Muscle layer of colon (tissue), 2 donors: ENCODE results near the gene PPME1.
"Not testable (repeated sequence)": the region's sequence is repeated elsewhere in the genome, so short reads cannot be mapped to it uniquely, and the experiment has no call there.

Source experiments
- H3K27ac ChIP-seq: one replicate; pipeline ENCODE4 v1.7.0; 2013; ENCODE audit warnings: low read depth, mild to moderate bottlenecking, low read length, moderate library complexity
- H3K27me3 ChIP-seq, 2 donors: one replicate each; pipeline ENCODE4 v1.7.0; 2013; ENCODE audit warnings: low read length in 2 of 2, mild to moderate bottlenecking in 2 of 2; ENCODE audit not compliant: insufficient read depth in 2 of 2, control insufficient read depth in 1 of 2
- H3K36me3 ChIP-seq: one replicate; pipeline ENCODE4 v1.7.0; 2013; ENCODE audit warnings: mild to moderate bottlenecking, low read length; ENCODE audit not compliant: insufficient read depth
- H3K4me1 ChIP-seq: one replicate; pipeline ENCODE4 v1.7.0; 2013; ENCODE audit warnings: mild to moderate bottlenecking, low read length; ENCODE audit not compliant: insufficient read depth
- H3K4me3 ChIP-seq, 2 donors: one replicate each; pipeline ENCODE4 v1.7.0; 2013; ENCODE audit warnings: low read length in 2 of 2, low read depth in 1 of 2, mild to moderate bottlenecking in 1 of 2, moderate library complexity in 1 of 2
- H3K9ac ChIP-seq: one replicate; pipeline ENCODE4 v1.7.0; 2013; ENCODE audit warnings: low read length
- H3K9me3 ChIP-seq: one replicate; pipeline ENCODE4 v1.7.0; 2013; ENCODE audit warnings: mild to moderate bottlenecking, low read length
- donor health status: abdominal sarcoma.
- donor health status: Adenocarcinoma of cecum.

Gene PPME1, protein sequence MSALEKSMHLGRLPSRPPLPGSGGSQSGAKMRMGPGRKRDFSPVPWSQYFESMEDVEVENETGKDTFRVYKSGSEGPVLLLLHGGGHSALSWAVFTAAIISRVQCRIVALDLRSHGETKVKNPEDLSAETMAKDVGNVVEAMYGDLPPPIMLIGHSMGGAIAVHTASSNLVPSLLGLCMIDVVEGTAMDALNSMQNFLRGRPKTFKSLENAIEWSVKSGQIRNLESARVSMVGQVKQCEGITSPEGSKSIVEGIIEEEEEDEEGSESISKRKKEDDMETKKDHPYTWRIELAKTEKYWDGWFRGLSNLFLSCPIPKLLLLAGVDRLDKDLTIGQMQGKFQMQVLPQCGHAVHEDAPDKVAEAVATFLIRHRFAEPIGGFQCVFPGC

DNA sequence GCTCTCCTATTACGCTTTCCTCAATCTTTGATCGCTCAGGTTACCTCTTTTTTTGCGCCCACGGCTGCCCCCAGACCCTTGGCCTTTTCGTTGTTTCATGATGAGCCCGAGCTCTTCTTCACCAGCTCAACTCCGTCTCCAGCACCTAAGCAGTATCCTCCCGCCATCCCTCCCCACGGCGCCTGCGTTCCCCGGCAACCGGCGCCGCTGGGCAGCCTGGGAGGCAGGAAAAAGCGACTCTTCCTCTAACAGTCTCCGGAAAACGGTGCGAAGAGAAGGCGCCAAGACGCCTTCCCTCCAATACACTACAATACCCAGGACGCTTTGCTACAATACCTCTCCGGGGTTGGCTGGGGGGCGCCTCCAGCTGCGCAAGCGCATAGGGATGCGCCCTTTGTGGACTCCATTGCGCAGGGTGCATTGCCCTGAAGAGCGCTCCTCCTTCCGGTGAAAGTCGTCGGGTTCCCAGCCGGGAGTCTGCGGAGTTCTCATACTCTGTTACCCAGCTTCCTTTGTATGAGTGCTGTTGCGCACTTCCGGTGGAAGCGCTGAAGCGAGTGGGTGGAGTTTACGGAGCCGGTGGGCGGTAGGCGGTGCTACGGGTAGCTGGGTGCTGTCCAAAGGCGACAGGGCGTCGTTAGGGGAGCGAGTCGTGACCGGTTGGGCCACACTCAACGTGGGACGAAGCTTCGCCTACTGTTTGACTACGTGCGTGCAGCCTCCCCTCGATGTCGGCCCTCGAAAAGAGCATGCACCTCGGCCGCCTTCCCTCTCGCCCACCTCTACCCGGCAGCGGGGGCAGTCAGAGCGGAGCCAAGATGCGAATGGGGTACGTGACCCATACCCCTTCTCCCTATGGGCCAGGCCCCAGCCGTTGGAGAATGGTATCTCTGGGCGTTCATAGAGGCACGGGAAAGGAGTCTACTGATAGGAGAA, at the start of gene PPME1, which contains the start of gene C2CD3:
Gene PPME1 (plus strand): TSS at position 596 of the 936 bp plus-strand sequence. CDS start 133 bp downstream, at position 729.
Gene C2CD3 (minus strand): TSS at position 309 of the 936 bp plus-strand sequence. CDS start 210 bp downstream, at position 99.
- Histone ChIP-seq H3K9ac (peak within 1 kb of the TSS; percentile 91), H3K4me1 (peaks cover 32% of the 10 kb centered on the region), H3K27ac (peak within 1 kb of the TSS; percentile 94), H3K9me3 (no peaks in the 10 kb centered on the region), H3K27me3 (no peaks in the 10 kb centered on the region), H3K36me3 (no peaks in the 10 kb centered on the region), H3K4me3 (peak within 1 kb of the TSS; percentile 71 to 87)

DNA sequence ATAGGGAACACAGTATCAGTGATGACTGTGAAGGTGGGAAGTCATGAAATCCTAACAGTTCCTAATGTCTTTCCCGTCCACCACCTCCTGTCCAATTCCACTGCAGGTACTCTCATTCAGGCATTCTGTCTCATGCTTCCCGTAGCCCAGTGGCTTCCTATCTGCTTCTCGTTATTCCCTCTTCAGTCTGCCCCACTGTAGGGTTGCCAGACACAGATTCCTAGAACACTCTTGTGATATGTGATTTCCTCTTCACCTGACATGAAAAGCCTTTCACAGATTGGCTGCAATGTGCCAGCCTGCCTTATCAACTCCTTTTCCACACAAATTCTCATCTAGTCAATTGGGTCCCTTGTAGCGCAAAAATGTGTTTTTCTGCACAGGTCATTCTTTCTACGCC, 49.3 kb upstream of the PPME1 start:
- H3K27me3 ChIP-seq, result no peaks in the 10 kb centered on the region
- H3K36me3 ChIP-seq, result peaks cover 5% of the 10 kb centered on the region
- H3K9me3 ChIP-seq, result no peaks in the 10 kb centered on the region
- H3K27ac ChIP-seq, result no peak overlapping the region
- no peak overlapping the region for H3K9ac ChIP-seq
- H3K4me3 ChIP-seq, result no peak overlapping the region
- H3K4me1 ChIP-seq, result no peaks in the 10 kb centered on the region

- Histone ChIP-seq H3K9ac (no peak overlapping the region), H3K4me3 (no peak overlapping the region), H3K36me3 (peaks cover 4% of the 10 kb centered on the region), H3K9me3 (no peaks in the 10 kb centered on the region), H3K4me1 (no peaks in the 10 kb centered on the region), H3K27me3 (no peaks in the 10 kb centered on the region), H3K27ac (no peak overlapping the region)
These were observed 48.1 kb upstream of the PPME1 start for GRCh38 chr11:74123008-74123448.

GRCh38 chr11:74129121-74129520, 42.0 kb upstream of the PPME1 start:
- H3K27me3 ChIP-seq, H3K27ac ChIP-seq, H3K36me3 ChIP-seq, H3K4me3 ChIP-seq, H3K9me3 ChIP-seq, H3K4me1 ChIP-seq, H3K9ac ChIP-seq: not testable (repeated sequence)

GRCh38 chr11:74132833-74133232, 38.3 kb upstream of the PPME1 start:
- Histone ChIP-seq H3K27ac (no peak overlapping the region), H3K36me3 (peaks cover 5% of the 10 kb centered on the region), H3K27me3 (no peaks in the 10 kb centered on the region), H3K9ac (no peak overlapping the region), H3K9me3 (no peaks in the 10 kb centered on the region), H3K4me1 (no peaks in the 10 kb centered on the region), H3K4me3 (no peak overlapping the region)

DNA sequence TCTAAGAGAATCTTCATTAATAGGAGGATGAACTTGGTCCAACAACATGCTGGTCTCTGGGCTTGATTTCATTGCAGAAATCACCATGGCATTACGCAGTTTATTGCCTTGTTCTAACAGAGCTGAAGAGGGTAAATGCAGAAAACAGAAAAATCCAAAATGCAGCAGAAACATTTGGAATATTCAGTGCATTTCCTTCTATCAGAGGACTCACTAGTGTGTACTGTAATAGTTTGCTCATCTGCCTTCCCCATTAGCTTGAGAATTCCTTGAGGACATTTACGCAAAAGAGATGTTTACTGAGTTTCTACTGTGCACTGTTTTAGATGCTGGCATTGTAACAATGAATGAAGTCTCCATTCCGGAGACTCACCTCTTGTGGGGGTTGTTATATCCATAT, 37.7 kb upstream of the PPME1 start:
- Histone ChIP-seq H3K36me3 (peaks cover 5% of the 10 kb centered on the region), H3K27me3 (no peaks in the 10 kb centered on the region), H3K9ac (no peak overlapping the region), H3K4me1 (peaks cover 5% of the 10 kb centered on the region), H3K9me3 (no peaks in the 10 kb centered on the region), H3K27ac (no peak overlapping the region), H3K4me3 (no peak overlapping the region)

GRCh38 chr11:74134661-74135060, 36.4 kb upstream of the PPME1 start:
- Histone ChIP-seq H3K4me1 (peaks cover 17% of the 10 kb centered on the region), H3K36me3 (peaks cover 5% of the 10 kb centered on the region), H3K27ac (no peak overlapping the region), H3K27me3 (no peaks in the 10 kb centered on the region), H3K9ac (no peak overlapping the region), H3K9me3 (no peaks in the 10 kb centered on the region), H3K4me3 (no peak overlapping the region)

DNA sequence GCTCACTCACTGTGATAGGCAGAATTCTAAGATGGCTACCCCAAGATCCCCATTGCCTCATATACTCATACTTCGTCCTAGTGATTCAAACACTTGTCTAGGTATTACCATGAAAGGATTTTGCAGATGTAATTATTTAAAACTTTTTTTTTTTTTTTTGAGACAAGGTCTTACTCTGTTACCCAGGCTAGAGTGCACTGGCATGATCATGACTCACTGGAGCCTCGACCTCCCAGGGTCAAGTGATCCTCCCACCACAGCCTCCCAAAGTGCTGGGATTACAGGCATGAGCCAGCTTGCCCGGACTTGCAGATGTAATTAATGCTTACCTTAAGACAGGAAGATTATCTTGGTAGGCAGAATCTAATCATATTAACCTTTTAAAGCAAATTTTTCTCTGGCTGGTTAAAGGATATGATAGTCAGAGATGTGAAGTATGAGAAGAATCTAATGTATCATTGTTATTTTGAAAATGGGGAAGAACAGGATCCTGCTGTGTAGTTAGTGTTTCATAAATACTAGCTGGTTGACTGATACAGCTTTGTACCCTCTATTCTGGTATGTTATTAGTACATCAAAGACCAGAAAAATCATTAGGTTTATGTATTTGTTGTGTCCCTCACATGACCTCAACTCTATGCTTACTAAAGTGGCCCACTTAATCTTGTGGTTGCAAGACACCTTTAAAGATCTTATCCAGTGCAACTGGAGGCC, 35.8 kb upstream of the PPME1 start:
- Histone ChIP-seq H3K4me3 (no peak overlapping the region), H3K9ac (no peak overlapping the region), H3K27ac (no peak overlapping the region), H3K27me3 (no peaks in the 10 kb centered on the region), H3K36me3 (peaks cover 5% of the 10 kb centered on the region), H3K9me3 (no peaks in the 10 kb centered on the region), H3K4me1 (peaks cover 17% of the 10 kb centered on the region)

DNA sequence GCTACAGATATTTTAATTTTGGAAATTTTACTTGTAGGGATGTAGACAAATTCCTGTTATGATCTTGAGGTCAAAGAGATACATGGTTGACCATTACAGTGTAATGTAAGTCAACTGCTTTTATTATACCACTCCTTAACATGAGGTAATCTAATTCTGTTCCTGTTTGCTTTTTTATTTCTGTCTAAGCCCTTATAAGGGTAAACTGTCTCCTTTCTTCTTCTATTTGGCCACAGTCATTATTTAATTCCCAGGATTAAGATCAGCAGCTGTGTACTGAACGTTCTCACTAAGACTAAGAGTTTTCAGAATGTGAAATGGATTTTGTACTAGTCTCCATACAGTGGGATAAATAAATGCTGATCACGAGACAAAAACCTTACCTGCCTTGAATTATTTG, 33.1 kb upstream of the PPME1 start:
- Histone ChIP-seq H3K27ac (no peak overlapping the region), H3K36me3 (peaks cover 5% of the 10 kb centered on the region), H3K27me3 (no peaks in the 10 kb centered on the region)

GRCh38 chr11:74138572-74138971, 32.5 kb upstream of the PPME1 start:
- H3K27ac ChIP-seq, result peak overlapping the region; percentile 17

More for the DNA sequence above, 33.1 kb upstream of the PPME1 start:
- H3K9ac ChIP-seq, result no peak overlapping the region
- H3K4me3 ChIP-seq, result no peak overlapping the region
- no peaks in the 10 kb centered on the region for H3K9me3 ChIP-seq
- peaks cover 25% of the 10 kb centered on the region for H3K4me1 ChIP-seq

More at GRCh38 chr11:74138572-74138971, 32.5 kb upstream of the PPME1 start:
- H3K9ac ChIP-seq, result no peak overlapping the region
- H3K36me3 ChIP-seq, result peaks cover 5% of the 10 kb centered on the region
- H3K27me3 ChIP-seq, result no peaks in the 10 kb centered on the region
- H3K4me3 ChIP-seq, result no peak overlapping the region
- H3K9me3 ChIP-seq, result no peaks in the 10 kb centered on the region
- peaks cover 25% of the 10 kb centered on the region for H3K4me1 ChIP-seq
